AG04449 (cell line): ENCODE data around the gene SH2B2.

Experiments
- CTCF ChIA-PET: fragments of 350-600 bp; formaldehyde crosslinking; extraction: SDS; loops from one replicate; lab custom pipeline; 2021; ENCODE audit warnings: antibody characterized with exemption; lab: Yijun Ruan, JAX
- POLR2A ChIA-PET: fragments of 400-600, 350-600 bp; formaldehyde crosslinking; extraction: SDS; loops from one replicate; lab custom pipeline; 2020; ENCODE audit warnings: antibody characterized with exemption, inconsistent platforms; lab: Yijun Ruan, JAX
- DNase-seq: peaks from one replicate; pipeline ENCODE4 v3.0.0-alpha.2; 2010; ENCODE audit warnings: low read depth, low spot score
- H3K4me3 ChIP-seq: 2 replicates; pipeline ENCODE4 v1.5.1; 2011; ENCODE audit warnings: low read depth, mild to moderate bottlenecking, control low read depth, low read length
- CTCF ChIP-seq: IDR thresholded peaks from one replicate; pipeline ENCODE4 v1.5.1; 2011; ENCODE audit warnings: mild to moderate bottlenecking, moderate library complexity, low read length, control low read depth, inconsistent platforms; ENCODE audit not compliant: insufficient read depth; ENCODE audit errors: missing control alignments

Gene SH2B2

GRCh38 chr7:102317231-102318059 lies 30.8 kb downstream of the SH2B2 start:
- CTCF ChIA-PET = no interaction called here
- no peak overlapping the region for H3K4me3 ChIP-seq
- POLR2A ChIA-PET = interaction anchor here (0.6 kb wide), 1 partner anchor 798 kb away, joined by 3 read pairs; no protein-coding TSS in a partner anchor
- no peak for DNase-seq
- no peak for TF ChIP-seq CTCF

- DNase-seq = no peak
- H3K4me3 ChIP-seq = no peak overlapping the region
- POLR2A ChIA-PET = no interaction called here
- CTCF ChIA-PET = no interaction called here
- TF ChIP-seq CTCF = no peak
These were observed 31.9 kb downstream of the SH2B2 start for GRCh38 chr7:102318482-102318971.

GRCh38 chr7:102319671-102320070 lies 33.0 kb downstream of the SH2B2 start:
- CTCF ChIA-PET = no interaction called here
- TF ChIP-seq CTCF = no peak
- POLR2A ChIA-PET = no interaction called here

GRCh38 chr7:102320181-102320580 lies 33.5 kb downstream of the SH2B2 start:
- ChIA-PET POLR2A (no interaction called here), CTCF (no interaction called here)
- DNase-seq = no peak
- no peak for TF ChIP-seq CTCF
- no peak overlapping the region for H3K4me3 ChIP-seq

More at GRCh38 chr7:102319671-102320070, 33.0 kb downstream of the SH2B2 start:
- no peak for DNase-seq
- H3K4me3 ChIP-seq = no peak overlapping the region

- ChIA-PET POLR2A (no interaction called here), CTCF (interaction anchor here (1.6 kb wide), 1 partner anchor 11 kb away, joined by 4 read pairs; no protein-coding TSS in a partner anchor)
- no peak overlapping the region for H3K4me3 ChIP-seq
- no peak for DNase-seq
- TF ChIP-seq CTCF = no peak
These were observed 34.1 kb downstream of the SH2B2 start for GRCh38 chr7:102320601-102321350.
